ENCODE data around the gene DAB2. TPM values are rescaled to one million over a fixed set of nuclear protein-coding genes. Genes with fewer than 3 reads are reported as not detected.

DAB2 gene
- total RNA-seq, 4 donors from 2014 or later = 30.8 to 121 (median 47.4) TPM

DNA sequence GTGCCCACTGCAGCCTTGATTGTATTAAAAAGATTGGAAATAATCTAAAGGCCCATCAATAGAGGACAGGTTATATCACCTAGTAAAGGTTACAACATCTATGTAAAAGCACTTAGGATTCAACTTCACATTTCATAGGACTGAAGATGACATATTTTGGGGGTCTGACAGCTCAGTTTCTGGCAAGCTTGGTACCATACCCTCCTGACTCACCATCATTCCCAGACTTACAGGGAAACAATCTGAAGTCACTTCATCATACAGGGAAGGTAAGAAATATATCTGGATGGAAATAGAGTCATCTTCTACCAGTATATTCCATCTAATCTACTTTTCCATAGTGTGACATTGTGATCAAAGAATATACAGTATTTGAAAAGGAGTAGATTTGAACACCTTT, 28.8 kb upstream of the DAB2 start:
- no peak for ATAC-seq
- TF ChIP-seq, protein P1, sequence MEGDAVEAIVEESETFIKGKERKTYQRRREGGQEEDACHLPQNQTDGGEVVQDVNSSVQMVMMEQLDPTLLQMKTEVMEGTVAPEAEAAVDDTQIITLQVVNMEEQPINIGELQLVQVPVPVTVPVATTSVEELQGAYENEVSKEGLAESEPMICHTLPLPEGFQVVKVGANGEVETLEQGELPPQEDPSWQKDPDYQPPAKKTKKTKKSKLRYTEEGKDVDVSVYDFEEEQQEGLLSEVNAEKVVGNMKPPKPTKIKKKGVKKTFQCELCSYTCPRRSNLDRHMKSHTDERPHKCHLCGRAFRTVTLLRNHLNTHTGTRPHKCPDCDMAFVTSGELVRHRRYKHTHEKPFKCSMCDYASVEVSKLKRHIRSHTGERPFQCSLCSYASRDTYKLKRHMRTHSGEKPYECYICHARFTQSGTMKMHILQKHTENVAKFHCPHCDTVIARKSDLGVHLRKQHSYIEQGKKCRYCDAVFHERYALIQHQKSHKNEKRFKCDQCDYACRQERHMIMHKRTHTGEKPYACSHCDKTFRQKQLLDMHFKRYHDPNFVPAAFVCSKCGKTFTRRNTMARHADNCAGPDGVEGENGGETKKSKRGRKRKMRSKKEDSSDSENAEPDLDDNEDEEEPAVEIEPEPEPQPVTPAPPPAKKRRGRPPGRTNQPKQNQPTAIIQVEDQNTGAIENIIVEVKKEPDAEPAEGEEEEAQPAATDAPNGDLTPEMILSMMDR (IDR thresholded peaks at IDR 0.05) = no peak
- no peak for TF ChIP-seq POLR2AphosphoS5 (IDR thresholded peaks at IDR 0.05)
- TF ChIP-seq POLR2A (IDR thresholded peaks at IDR 0.05) = no peak
- no peak for TF ChIP-seq EP300 (IDR thresholded peaks at IDR 0.05)
- H3K27me3 ChIP-seq = no peaks in the 10 kb centered on the region
- H3K4me1 ChIP-seq = peaks cover 0 to 5% (median 0%) of the 10 kb centered on the region in 3 donors
- no peaks in the 10 kb centered on the region for H3K9me3 ChIP-seq
- H3K27ac ChIP-seq = no peak overlapping the region
- no peaks in the 10 kb centered on the region for H3K36me3 ChIP-seq
- no peak overlapping the region for H3K4me3 ChIP-seq

DNA sequence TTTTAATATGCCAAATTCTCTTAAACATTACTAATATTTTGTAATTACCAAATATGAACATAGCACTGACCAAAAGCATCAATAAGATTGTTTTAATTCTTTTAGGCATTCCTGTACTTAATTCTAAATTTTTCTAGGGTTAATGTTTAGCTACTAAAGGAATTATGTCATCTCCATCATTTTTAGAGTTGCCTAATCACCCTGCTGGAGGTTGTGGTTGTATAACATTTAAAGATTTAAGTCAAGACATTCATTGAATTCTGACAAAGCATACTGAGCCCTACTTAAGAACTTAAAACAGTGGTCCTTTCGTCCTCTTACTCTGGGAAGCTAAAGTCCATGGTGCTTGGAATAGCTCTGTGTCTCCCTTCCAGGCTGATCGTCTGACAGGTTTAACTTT, 28.1 kb upstream of the DAB2 start:
- Histone ChIP-seq H3K27ac (no peak overlapping the region), H3K9me3 (no peaks in the 10 kb centered on the region), H3K36me3 (no peaks in the 10 kb centered on the region), H3K4me3 (no peak overlapping the region), H3K27me3 (no peaks in the 10 kb centered on the region), H3K4me1 (peaks cover 0 to 5% (median 0%) of the 10 kb centered on the region in 3 donors)
- no peak for ATAC-seq
- WGBS, 2 donors (ENCODE audit: low coverage in 1 of 2) = 97 to 100% methylated on average over 1 to 2 of the region's 2 CpGs
- TF ChIP-seq EP300 (IDR thresholded peaks at IDR 0.05) (no peak), POLR2A (IDR thresholded peaks at IDR 0.05) (no peak)
- TF ChIP-seq, protein P1 (IDR thresholded peaks at IDR 0.05) = no peak

DNA sequence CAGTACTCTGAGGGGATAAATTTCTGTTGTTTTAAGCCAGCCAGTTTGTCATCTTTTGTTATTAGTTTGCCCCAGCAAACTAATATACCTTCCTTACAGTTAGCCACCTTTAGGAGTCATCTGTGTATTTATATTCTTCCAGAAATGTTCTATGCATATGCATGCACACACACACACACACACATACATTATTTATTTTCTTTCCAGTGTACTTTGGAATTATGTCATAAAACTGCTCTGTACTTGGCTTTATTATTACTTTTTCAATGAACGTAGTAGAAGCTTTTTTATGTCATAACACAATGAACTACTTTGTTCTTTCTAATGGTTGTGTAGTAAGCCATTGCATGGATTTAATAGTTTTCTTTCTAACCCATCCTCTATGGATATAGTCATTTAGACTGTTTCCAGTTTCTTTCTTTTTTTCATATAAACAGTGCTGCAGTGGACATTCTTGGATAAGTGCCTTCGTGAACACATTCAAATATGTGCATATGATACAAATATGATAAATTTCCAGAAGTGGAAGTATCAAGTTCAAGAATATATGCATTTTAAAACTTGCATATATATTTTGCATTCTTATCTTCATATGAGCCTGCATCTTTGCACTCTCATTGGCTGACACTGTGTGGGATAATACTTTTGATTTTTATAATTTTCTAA, 26.6 kb upstream of the DAB2 start:
- no peak for TF ChIP-seq POLR2AphosphoS5 (IDR thresholded peaks at IDR 0.05)
- TF ChIP-seq, protein P1 (IDR thresholded peaks at IDR 0.05) = no peak
- Histone ChIP-seq H3K36me3 (no peaks in the 10 kb centered on the region), H3K27me3 (no peaks in the 10 kb centered on the region), H3K27ac (no peak overlapping the region), H3K4me1 (peaks cover 0 to 5% (median 0%) of the 10 kb centered on the region in 3 donors), H3K4me3 (no peak overlapping the region), H3K9me3 (no peaks in the 10 kb centered on the region)
- ATAC-seq = no peak
- WGBS, 2 donors (ENCODE audit: low coverage in 1 of 2) = 29 to 49% methylated on average over 2 of the region's 2 CpGs

DNA sequence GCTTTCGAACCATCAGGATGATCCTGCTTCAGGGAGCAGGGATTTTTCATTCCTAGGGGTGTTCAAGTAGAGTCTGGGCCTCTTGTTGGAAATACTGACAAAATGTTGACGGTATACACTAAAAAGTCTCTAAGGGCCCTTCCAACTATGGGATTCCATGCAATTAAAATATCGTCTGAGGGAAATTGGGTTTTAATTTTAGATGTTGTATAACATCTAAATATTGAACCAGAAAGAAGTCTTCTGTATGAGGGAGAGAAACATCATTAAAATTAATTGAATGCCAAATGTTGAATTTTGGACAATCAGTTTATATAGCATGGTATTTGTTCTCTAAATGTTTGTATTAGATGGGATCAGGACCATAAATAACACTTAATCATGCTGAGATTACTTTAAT, 25.7 kb upstream of the DAB2 start:
- Histone ChIP-seq H3K27me3 (no peaks in the 10 kb centered on the region), H3K9me3 (no peaks in the 10 kb centered on the region), H3K27ac (no peak overlapping the region), H3K36me3 (no peaks in the 10 kb centered on the region), H3K4me3 (no peak overlapping the region), H3K4me1 (peaks cover 0 to 5% (median 0%) of the 10 kb centered on the region in 3 donors)
- no peak for TF ChIP-seq POLR2AphosphoS5 (IDR thresholded peaks at IDR 0.05)
- TF ChIP-seq POLR2A (IDR thresholded peaks at IDR 0.05) = no peak
- TF ChIP-seq EP300 (IDR thresholded peaks at IDR 0.05) = no peak
- TF ChIP-seq, protein P1 (IDR thresholded peaks at IDR 0.05) = no peak
- 56 to 84% methylated on average over 3 of the region's 3 CpGs for WGBS, 2 donors (ENCODE audit: low coverage in 1 of 2)
- no peak for ATAC-seq

DNA sequence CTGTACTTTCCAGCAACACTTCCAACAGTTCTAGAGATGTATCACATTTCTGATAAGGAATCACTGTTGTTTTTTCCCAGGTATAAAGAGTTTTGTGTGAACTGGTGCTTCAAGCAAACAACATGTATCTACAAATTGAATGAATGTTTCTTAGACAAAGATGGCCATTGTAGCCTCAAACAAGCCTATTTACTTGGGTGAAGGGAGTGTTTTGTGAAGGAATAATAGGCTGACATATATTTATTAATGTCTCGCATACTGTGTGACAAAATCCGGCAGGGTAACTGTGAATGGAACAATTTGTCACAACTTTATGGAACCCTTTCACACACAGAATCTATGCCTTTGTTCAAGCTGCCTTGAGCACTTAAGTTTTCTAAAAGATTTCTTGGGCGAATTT, 24.8 kb upstream of the DAB2 start:
- Histone ChIP-seq H3K27ac (no peak overlapping the region), H3K36me3 (no peaks in the 10 kb centered on the region), H3K4me1 (peaks cover 0 to 5% (median 0%) of the 10 kb centered on the region in 3 donors), H3K27me3 (no peaks in the 10 kb centered on the region), H3K4me3 (no peak overlapping the region), H3K9me3 (no peaks in the 10 kb centered on the region)
- ATAC-seq = no peak
- TF ChIP-seq EP300 (IDR thresholded peaks at IDR 0.05) (no peak), POLR2AphosphoS5 (IDR thresholded peaks at IDR 0.05) (no peak), POLR2A (IDR thresholded peaks at IDR 0.05) (no peak)
- TF ChIP-seq, protein P1 (IDR thresholded peaks at IDR 0.05) = no peak
- 65 to 85% methylated on average over 3 of the region's 3 CpGs for WGBS, 2 donors (ENCODE audit: low coverage in 1 of 2)

Data from gastroesophageal sphincter (tissue), 4 donors.